Peyer's patch (tissue), 4 donors: ENCODE measurements around the gene PRR7.

ENCODE experiments used
- POLR2A ChIP-seq, 2 donors: fragments of 450-650 bp; IDR thresholded peaks; one replicate each; pipeline ENCODE4 v1.5.1; 2017; ENCODE audit warnings: antibody characterized with exemption in 2 of 2, mild to moderate bottlenecking in 2 of 2, moderate library complexity in 2 of 2
- TF ChIP-seq, protein P1 (sequence below), 6 experiments: fragments of 450-650 bp in 4 of 6; fragments of 200-600 bp in 2 of 6; sonication (generic) in 1 of 6; IDR thresholded peaks; one replicate each; pipeline ENCODE4 v1.5.1; 2017 to 2019; ENCODE audit warnings: antibody characterized with exemption in 6 of 6, mild to moderate bottlenecking in 3 of 6, moderate library complexity in 1 of 6

DNA sequence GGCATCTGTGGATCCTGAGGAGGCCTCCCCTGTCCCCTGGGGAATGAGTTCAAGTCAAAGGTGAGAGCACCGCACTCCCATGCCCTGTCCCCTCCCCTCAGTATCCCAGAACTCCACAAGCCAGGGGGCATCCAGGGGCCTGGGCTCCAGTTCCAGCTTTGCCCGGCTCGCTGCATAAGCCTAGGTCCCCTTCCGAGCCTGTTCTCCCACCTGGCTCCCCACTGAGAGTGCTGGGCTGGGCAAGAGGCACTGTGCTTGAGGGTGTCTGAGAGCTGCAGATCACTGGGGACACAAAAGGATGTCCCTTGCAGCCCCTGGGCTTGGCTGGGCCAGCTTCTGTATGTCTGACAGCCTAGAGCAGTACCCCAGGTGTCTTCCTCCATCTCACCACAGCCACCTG lies 58.5 kb downstream of the PRR7 start:
- TF ChIP-seq, protein P1, sequence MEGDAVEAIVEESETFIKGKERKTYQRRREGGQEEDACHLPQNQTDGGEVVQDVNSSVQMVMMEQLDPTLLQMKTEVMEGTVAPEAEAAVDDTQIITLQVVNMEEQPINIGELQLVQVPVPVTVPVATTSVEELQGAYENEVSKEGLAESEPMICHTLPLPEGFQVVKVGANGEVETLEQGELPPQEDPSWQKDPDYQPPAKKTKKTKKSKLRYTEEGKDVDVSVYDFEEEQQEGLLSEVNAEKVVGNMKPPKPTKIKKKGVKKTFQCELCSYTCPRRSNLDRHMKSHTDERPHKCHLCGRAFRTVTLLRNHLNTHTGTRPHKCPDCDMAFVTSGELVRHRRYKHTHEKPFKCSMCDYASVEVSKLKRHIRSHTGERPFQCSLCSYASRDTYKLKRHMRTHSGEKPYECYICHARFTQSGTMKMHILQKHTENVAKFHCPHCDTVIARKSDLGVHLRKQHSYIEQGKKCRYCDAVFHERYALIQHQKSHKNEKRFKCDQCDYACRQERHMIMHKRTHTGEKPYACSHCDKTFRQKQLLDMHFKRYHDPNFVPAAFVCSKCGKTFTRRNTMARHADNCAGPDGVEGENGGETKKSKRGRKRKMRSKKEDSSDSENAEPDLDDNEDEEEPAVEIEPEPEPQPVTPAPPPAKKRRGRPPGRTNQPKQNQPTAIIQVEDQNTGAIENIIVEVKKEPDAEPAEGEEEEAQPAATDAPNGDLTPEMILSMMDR (IDR thresholded peaks at IDR 0.05), result no peak
- no peak for TF ChIP-seq POLR2A (IDR thresholded peaks at IDR 0.05)
